ENCODE measurements around the gene ZFHX3. TPM values are rescaled to one million over a fixed set of nuclear protein-coding genes. Genes with fewer than 3 reads are reported as not detected.

Gene ZFHX3
- total and polyA plus RNA-seq, 2 donors (not counting 1 experiment from before 2014, with no cell fraction given), result 0.54 to 6.6 TPM

- Histone ChIP-seq H3K27me3 (replicated peaks in 1 of 4; ENCODE audit: control extremely low read depth in 1 of 4, control insufficient read depth in 3 of 4, insufficient read depth in 4 of 4, low read length in 3 of 4) (no peaks in the 10 kb centered on the region), H3K36me3 (replicated peaks in 1 of 2; ENCODE audit: control extremely low read depth in 1 of 2, control insufficient read depth in 1 of 2, extremely low read depth in 1 of 2, insufficient read depth in 2 of 2, low read length in 1 of 2) (no peaks in the 10 kb centered on the region), H3K9me3 (ENCODE audit: control extremely low read depth in 1 of 3, control insufficient read depth in 2 of 3, insufficient read depth in 1 of 3, low read length in 2 of 3) (no peaks in the 10 kb centered on the region), H2AFZ (ENCODE audit: insufficient read depth, low read depth, low read length, poor library complexity, severe bottlenecking) (no peak overlapping the region), H3K79me2 (ENCODE audit: control insufficient read depth, insufficient read depth, low read length) (peaks cover 18% of the 10 kb centered on the region), H4K20me1 (ENCODE audit: control insufficient read depth, insufficient read depth, low read length, poor library complexity, severe bottlenecking) (no peaks in the 10 kb centered on the region), H3K4me2 (replicated peaks; ENCODE audit: low read depth, low read length, poor library complexity, severe bottlenecking) (no peak overlapping the region), H3K4me1 (ENCODE audit: control insufficient read depth in 2 of 2, insufficient read depth in 2 of 2, low read length in 2 of 2) (no peaks in the 10 kb centered on the region), H3K4me3 (ENCODE audit: control extremely low read depth in 1 of 5, extremely low read depth in 1 of 5, insufficient read depth in 1 of 5, low read depth in 2 of 5, low read length in 4 of 5) (no peak overlapping the region), H3K9ac (ENCODE audit: low read length) (no peak overlapping the region), H3K27ac (ENCODE audit: low read length in 2 of 2) (no peak overlapping the region)
- TF ChIP-seq EZH2 (IDR thresholded peaks at IDR 0.05; ENCODE audit: borderline replicate concordance, insufficient read depth, low read depth, low read length, poor library complexity, severe bottlenecking) (no peak), CTCF (IDR thresholded peaks at IDR 0.05) (no peak)
- 82% methylated on average over 15 of the region's 22 CpGs for WGBS (ENCODE audit: insufficient coverage)
- CTCF ChIA-PET, result no interaction called here
- Mint-ChIP-seq H3K4me3 (no peak overlapping the region), H3K4me1 (no peaks in the 10 kb centered on the region), H3K27ac (no peak overlapping the region), H3K27me3 (no peaks in the 10 kb centered on the region), H3K9me3 (ENCODE audit: insufficient read depth) (no peaks in the 10 kb centered on the region)
- POLR2A ChIA-PET, result no interaction called here
- DNase-seq, result no peak
- intact Hi-C loops (cut with micrococcal nuclease), result no loop called here
- no peak for ATAC-seq (ENCODE audit: low read depth)
Measured at GRCh38 chr16:73023752-73024570, 24.0 kb downstream of the ZFHX3 start.

- CTCF ChIA-PET, result no interaction called here
Measured at GRCh38 chr16:73023320-73023719, 24.6 kb downstream of the ZFHX3 start.

More at GRCh38 chr16:73023320-73023719, 24.6 kb downstream of the ZFHX3 start:
- intact Hi-C loops (cut with micrococcal nuclease), result no loop called here
- Histone ChIP-seq H3K4me2 (replicated peaks; ENCODE audit: low read depth, low read length, poor library complexity, severe bottlenecking) (no peak overlapping the region), H3K27me3 (replicated peaks in 1 of 4; ENCODE audit: control extremely low read depth in 1 of 4, control insufficient read depth in 3 of 4, insufficient read depth in 4 of 4, low read length in 3 of 4) (no peaks in the 10 kb centered on the region), H3K9ac (ENCODE audit: low read length) (no peak overlapping the region), H3K4me3 (ENCODE audit: control extremely low read depth in 1 of 5, extremely low read depth in 1 of 5, insufficient read depth in 1 of 5, low read depth in 2 of 5, low read length in 4 of 5) (no peak overlapping the region), H4K20me1 (ENCODE audit: control insufficient read depth, insufficient read depth, low read length, poor library complexity, severe bottlenecking) (no peaks in the 10 kb centered on the region), H3K4me1 (ENCODE audit: control insufficient read depth in 2 of 2, insufficient read depth in 2 of 2, low read length in 2 of 2) (no peaks in the 10 kb centered on the region), H2AFZ (ENCODE audit: insufficient read depth, low read depth, low read length, poor library complexity, severe bottlenecking) (no peak overlapping the region), H3K36me3 (replicated peaks in 1 of 2; ENCODE audit: control extremely low read depth in 1 of 2, control insufficient read depth in 1 of 2, extremely low read depth in 1 of 2, insufficient read depth in 2 of 2, low read length in 1 of 2) (no peaks in the 10 kb centered on the region), H3K9me3 (ENCODE audit: control extremely low read depth in 1 of 3, control insufficient read depth in 2 of 3, insufficient read depth in 1 of 3, low read length in 2 of 3) (no peaks in the 10 kb centered on the region), H3K27ac (ENCODE audit: low read length in 2 of 2) (no peak overlapping the region), H3K79me2 (ENCODE audit: control insufficient read depth, insufficient read depth, low read length) (peaks cover 18% of the 10 kb centered on the region)
- no peak for ATAC-seq (ENCODE audit: low read depth)
- Mint-ChIP-seq H3K9me3 (ENCODE audit: insufficient read depth) (no peaks in the 10 kb centered on the region), H3K4me3 (no peak overlapping the region), H3K27me3 (no peaks in the 10 kb centered on the region), H3K27ac (no peak overlapping the region), H3K4me1 (no peaks in the 10 kb centered on the region)
- POLR2A ChIA-PET, result no interaction called here
- DNase-seq, result no peak
- TF ChIP-seq CTCF (IDR thresholded peaks at IDR 0.05) (no peak), EZH2 (IDR thresholded peaks at IDR 0.05; ENCODE audit: borderline replicate concordance, insufficient read depth, low read depth, low read length, poor library complexity, severe bottlenecking) (no peak)
- 98% methylated on average over 8 of the region's 10 CpGs for WGBS (ENCODE audit: insufficient coverage)

All from B cell (primary cell).